ENCODE data around the gene DHRS13. TPM values are rescaled to one million over a fixed set of nuclear protein-coding genes. Genes with fewer than 3 reads are reported as not detected.

DHRS13 gene
- total RNA-seq, 1 experiment from 2014 or later = 5.1 TPM

DNA sequence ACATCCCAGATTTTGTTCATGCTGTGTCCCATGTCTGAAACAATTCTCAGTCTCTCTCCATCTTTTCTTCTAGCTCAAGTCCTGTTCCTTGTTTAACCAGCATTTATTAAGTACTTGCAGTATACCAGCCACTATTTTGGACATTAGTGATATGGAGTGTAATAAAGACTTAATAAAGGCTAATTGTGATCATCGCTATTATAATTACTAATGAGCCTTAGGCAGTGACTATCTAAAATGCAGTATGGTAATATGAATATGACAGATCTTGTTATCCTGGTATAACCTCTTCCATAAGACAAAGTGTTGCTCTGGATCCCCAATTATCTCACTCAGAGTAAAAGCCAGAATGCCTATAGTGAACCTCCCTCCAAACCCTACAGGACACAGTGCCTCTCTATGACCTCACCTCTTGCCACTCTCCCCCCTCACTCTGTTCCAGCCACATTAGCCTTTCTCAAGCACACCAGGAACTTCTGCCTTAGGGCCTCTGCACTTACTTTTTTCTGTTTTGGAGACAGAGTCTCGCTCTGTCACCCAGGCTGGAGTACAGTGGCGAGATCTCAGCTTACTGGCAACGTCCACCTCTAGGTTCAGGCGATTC is 3.6 kb downstream of the DHRS13 start:
- no TSS peak for BruUV-seq (replicated peaks)
- intact Hi-C loops (cut with micrococcal nuclease) = no loop called here
- POLR2A ChIA-PET (ENCODE audit: unreplicated experiment) = interaction anchor here (0.6 to 0.7 kb wide), 2 partner anchors 168 to 903 kb away, joined by 4 to 7 read pairs; no protein-coding TSS in a partner anchor
- H3K4me3 ChIP-seq (ENCODE audit: low read length) = no peak overlapping the region
- H2AFZ ChIP-seq (ENCODE audit: low read length) = no peak overlapping the region
- ATAC-seq = no peak
- CTCF ChIA-PET = no interaction called here
- no peaks in the 10 kb centered on the region for H3F3A ChIP-seq (ENCODE audit: low read length, unreplicated experiment)
- H3K4me1 ChIP-seq (ENCODE audit: insufficient read depth, low read length) = peaks cover 14% of the 10 kb centered on the region
- H3K27me3 ChIP-seq (ENCODE audit: low read length) = no peaks in the 10 kb centered on the region
- no peak overlapping the region for H3K9ac ChIP-seq (ENCODE audit: low read length)
- no peaks in the 10 kb centered on the region for H3K36me3 ChIP-seq (ENCODE audit: low read depth, low read length)
- no peak for DNase-seq
- no peaks in the 10 kb centered on the region for H4K20me1 ChIP-seq (ENCODE audit: low read length)
- H3K9me3 ChIP-seq (ENCODE audit: low read length) = no peaks in the 10 kb centered on the region
- TF ChIP-seq EZH2phosphoT487 (IDR thresholded peaks at IDR 0.05; ENCODE audit: borderline replicate concordance, low read length) (no peak), EZH2 (IDR thresholded peaks at IDR 0.05; ENCODE audit: low read length, unreplicated experiment) (no peak)
- TF ChIP-seq, protein P1, sequence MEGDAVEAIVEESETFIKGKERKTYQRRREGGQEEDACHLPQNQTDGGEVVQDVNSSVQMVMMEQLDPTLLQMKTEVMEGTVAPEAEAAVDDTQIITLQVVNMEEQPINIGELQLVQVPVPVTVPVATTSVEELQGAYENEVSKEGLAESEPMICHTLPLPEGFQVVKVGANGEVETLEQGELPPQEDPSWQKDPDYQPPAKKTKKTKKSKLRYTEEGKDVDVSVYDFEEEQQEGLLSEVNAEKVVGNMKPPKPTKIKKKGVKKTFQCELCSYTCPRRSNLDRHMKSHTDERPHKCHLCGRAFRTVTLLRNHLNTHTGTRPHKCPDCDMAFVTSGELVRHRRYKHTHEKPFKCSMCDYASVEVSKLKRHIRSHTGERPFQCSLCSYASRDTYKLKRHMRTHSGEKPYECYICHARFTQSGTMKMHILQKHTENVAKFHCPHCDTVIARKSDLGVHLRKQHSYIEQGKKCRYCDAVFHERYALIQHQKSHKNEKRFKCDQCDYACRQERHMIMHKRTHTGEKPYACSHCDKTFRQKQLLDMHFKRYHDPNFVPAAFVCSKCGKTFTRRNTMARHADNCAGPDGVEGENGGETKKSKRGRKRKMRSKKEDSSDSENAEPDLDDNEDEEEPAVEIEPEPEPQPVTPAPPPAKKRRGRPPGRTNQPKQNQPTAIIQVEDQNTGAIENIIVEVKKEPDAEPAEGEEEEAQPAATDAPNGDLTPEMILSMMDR (conservative IDR thresholded peaks at IDR 0.05; ENCODE audit: low read depth, low read length) = no peak
- no peak overlapping the region for H3K27ac ChIP-seq (ENCODE audit: low read length)
- H3K4me2 ChIP-seq (ENCODE audit: low read length) = no peak overlapping the region
- no peaks in the 10 kb centered on the region for H3K9me2 ChIP-seq (replicated peaks; ENCODE audit: low read length)
- H3K79me2 ChIP-seq (ENCODE audit: low read length) = 0 out of 2 replicates have a peak, but pooled peaks cover 9% of the 10 kb centered on the region

DNA sequence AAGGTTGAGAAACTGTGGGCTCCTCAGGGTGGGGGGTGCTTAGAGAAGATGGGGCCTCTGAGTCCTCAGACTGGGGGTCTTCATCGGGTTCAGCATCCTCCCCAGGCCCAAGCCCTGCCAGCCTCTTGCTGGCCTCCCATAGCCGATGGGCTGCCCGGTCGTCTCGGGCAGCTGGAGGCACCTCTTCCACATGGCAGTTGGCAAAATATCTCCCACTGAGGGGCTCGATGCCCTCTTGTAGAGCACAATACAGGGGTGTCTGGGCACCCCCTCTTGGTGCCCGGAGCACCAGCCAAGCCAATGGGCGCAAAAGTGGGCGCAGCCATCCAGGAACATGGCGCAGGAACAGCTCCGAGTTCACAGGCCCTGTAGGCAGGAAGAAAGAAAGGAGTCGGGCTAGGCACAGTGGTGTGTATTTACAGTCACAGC is 4.3 kb downstream of the DHRS13 start:
- H3K4me1 ChIP-seq (ENCODE audit: insufficient read depth, low read length) = peaks cover 14% of the 10 kb centered on the region
- H3K9me2 ChIP-seq (replicated peaks; ENCODE audit: low read length) = no peaks in the 10 kb centered on the region
- ATAC-seq (no peak), DNase-seq (no peak)
- intact Hi-C loops (cut with micrococcal nuclease) = no loop called here
- no peak overlapping the region for H3K4me3 ChIP-seq (ENCODE audit: low read length)
- BruUV-seq (replicated peaks) = no TSS peak
- TF ChIP-seq, protein P1 (conservative IDR thresholded peaks at IDR 0.05; ENCODE audit: low read depth, low read length) = no peak
- TF ChIP-seq EZH2phosphoT487 (IDR thresholded peaks at IDR 0.05; ENCODE audit: borderline replicate concordance, low read length) = no peak
- no peak for TF ChIP-seq EZH2 (IDR thresholded peaks at IDR 0.05; ENCODE audit: low read length, unreplicated experiment)
- H2AFZ ChIP-seq (ENCODE audit: low read length) = no peak overlapping the region
- H4K20me1 ChIP-seq (ENCODE audit: low read length) = no peaks in the 10 kb centered on the region
- no peaks in the 10 kb centered on the region for H3K27me3 ChIP-seq (ENCODE audit: low read length)
- H3K9ac ChIP-seq (ENCODE audit: low read length) = no peak overlapping the region
- H3K36me3 ChIP-seq (ENCODE audit: low read depth, low read length) = no peaks in the 10 kb centered on the region
- H3K27ac ChIP-seq (ENCODE audit: low read length) = no peak overlapping the region
- H3F3A ChIP-seq (ENCODE audit: low read length, unreplicated experiment) = no peaks in the 10 kb centered on the region
- CTCF ChIA-PET = no interaction called here
- H3K4me2 ChIP-seq (ENCODE audit: low read length) = 0 out of 2 replicates have a peak overlapping the region, but pooled peaks have one; percentile 92
- POLR2A ChIA-PET (ENCODE audit: unreplicated experiment) = interaction anchor here (0.7 kb wide), 1 partner anchor 52 kb away, joined by 6 read pairs; no protein-coding TSS in a partner anchor
- 0 out of 2 replicates have a peak, but pooled peaks cover 9% of the 10 kb centered on the region for H3K79me2 ChIP-seq (ENCODE audit: low read length)
- no peaks in the 10 kb centered on the region for H3K9me3 ChIP-seq (ENCODE audit: low read length)
